HepG2 (cell line): ENCODE measurements around the gene HDAC5. TPM values are rescaled to one million over a fixed set of nuclear protein-coding genes. Genes with fewer than 3 reads are reported as not detected.

Source experiments
- ATAC-seq: fragments of 200-7000 bp; cut with Tn5 transposase; 3 replicates; pipeline ENCODE4 v1.9.1; 2020; ENCODE audit warnings: mild to moderate bottlenecking, moderate library complexity
- BruUV-seq: library from RNA; stranded (reverse); fragments of 400-500 nt; replicated peaks from 2 replicates; lab custom pipeline; 2021; lab: Mats Ljungman, UMichigan
- CTCF ChIA-PET: fragments of 300-600 bp; formaldehyde crosslinking; extraction: SDS; loops from one replicate; lab custom pipeline; 2021; ENCODE audit warnings: low total read pairs, inconsistent platforms, low intra/inter-chr PET ratio; lab: Yijun Ruan, JAX
- POLR2A ChIA-PET: fragments of 350-600 bp; sonication (Branson Sonifier 250); formaldehyde crosslinking; loops from one replicate; lab custom pipeline; 2020; ENCODE audit warnings: antibody characterized with exemption, inconsistent platforms; lab: Yijun Ruan, JAX
- DNase-seq: peaks from one replicate; pipeline ENCODE4 v3.0.0-alpha.2; 2015; ENCODE audit warnings: low spot score
- FAIRE-seq: peaks from 3 replicates; lab custom pipeline; 2011; peaks lifted over from hg19 to GRCh38; lab: Jason Lieb, UNC
- H2AFZ ChIP-seq: one replicate; pipeline ENCODE4 v1.6.1; 2011; ENCODE audit warnings: low read length, inconsistent platforms
- H3K27ac ChIP-seq: fragments of 300-600 bp; 3 replicates; pipeline ENCODE4 v1.8.0; 2011; ENCODE audit warnings: mixed run types, mild to moderate bottlenecking, mixed read lengths, low read length, inconsistent platforms; ENCODE audit not compliant: insufficient read depth; ENCODE audit errors: extremely low read length
- H3K27me3 ChIP-seq, 2 experiments: fragments of 200-600 bp in 1 of 2; 2 replicates in 1 of 2; 3 replicates in 1 of 2; pipeline versions ENCODE4 v1.6.0 to v1.8.0; 2011; ENCODE audit warnings: low read length in 2 of 2, mild to moderate bottlenecking in 2 of 2, moderate library complexity in 2 of 2, inconsistent platforms in 1 of 2; ENCODE audit not compliant: insufficient read depth in 2 of 2, control insufficient read depth in 1 of 2
- H3K36me3 ChIP-seq, 2 experiments: fragments of 200-600 bp in 1 of 2; replicated peaks in 1 of 2; 2 replicates in 1 of 2; 3 replicates in 1 of 2; pipeline versions ENCODE4 v1.5.1 to v1.8.0; 2011; ENCODE audit warnings: low read length in 2 of 2, inconsistent platforms in 1 of 2; ENCODE audit not compliant: insufficient read depth in 2 of 2, control insufficient read depth in 1 of 2
- H3K4me1 ChIP-seq: 2 replicates; pipeline ENCODE4 v1.5.1; 2012; ENCODE audit warnings: low read length, inconsistent platforms; ENCODE audit not compliant: insufficient read depth
- H3K4me2 ChIP-seq: 2 replicates; pipeline ENCODE4 v1.6.0; 2011; ENCODE audit warnings: low read depth, low read length, inconsistent platforms
- H3K4me3 ChIP-seq, 3 experiments: fragments of 200-600 bp in 1 of 3; sonication (generic), shearing (Covaris generic) in 1 of 3; replicated peaks in 1 of 3; 2 replicates each; pipeline ENCODE4 v1.5.1; 2011 to 2016; ENCODE audit warnings: low read length in 3 of 3, inconsistent platforms in 2 of 3, low read depth in 2 of 3, mild to moderate bottlenecking in 2 of 3, control low read depth in 1 of 3, mixed read lengths in 1 of 3; ENCODE audit not compliant: insufficient read depth in 1 of 3
- H3K79me2 ChIP-seq: one replicate; pipeline ENCODE4 v1.6.1; 2011; ENCODE audit warnings: low read length, inconsistent platforms; ENCODE audit not compliant: insufficient read depth
- H3K9ac ChIP-seq: 2 replicates; pipeline ENCODE4 v1.6.0; 2011; ENCODE audit warnings: mild to moderate bottlenecking, low read depth, low read length, inconsistent platforms; ENCODE audit not compliant: insufficient read depth
- H3K9me3 ChIP-seq: 2 replicates; pipeline ENCODE4 v1.5.1; 2012; ENCODE audit warnings: mild to moderate bottlenecking, low read length
- H4K20me1 ChIP-seq: 2 replicates; pipeline ENCODE4 v1.6.0; 2011; ENCODE audit warnings: inconsistent platforms, mild to moderate bottlenecking, low read length, moderate library complexity; ENCODE audit not compliant: insufficient read depth
- ARID4A ChIP-seq: sonication (generic); formaldehyde crosslinking; IDR thresholded peaks from 2 replicates; pipeline ENCODE4 v1.5.0; 2020; ENCODE audit warnings: mild to moderate bottlenecking, missing genetic modification reagents, borderline replicate concordance
- HNF4G ChIP-seq, 2 experiments: sonication (generic) in 1 of 2; formaldehyde crosslinking in 1 of 2; IDR thresholded peaks; 2 replicates each; pipeline versions ENCODE4 v1.4.0 to v1.6.1; 2011 to 2020; ENCODE audit warnings: borderline replicate concordance in 2 of 2, low read depth in 2 of 2, mild to moderate bottlenecking in 2 of 2, low read length in 1 of 2, missing genetic modification reagents in 1 of 2, moderate library complexity in 1 of 2
- KLF16 ChIP-seq, 2 experiments: sonication (generic) in 1 of 2; formaldehyde crosslinking in 1 of 2; IDR thresholded peaks; 2 replicates each; pipeline versions ENCODE4 v1.6.1 to v1.8.0; 2016 to 2023; ENCODE audit warnings: missing genetic modification reagents in 2 of 2, missing compliant biosample characterization in 1 of 2
- MXD4 ChIP-seq: IDR thresholded peaks from 2 replicates; pipeline ENCODE4 v1.6.1; 2016; ENCODE audit warnings: mild to moderate bottlenecking, missing biosample characterization, missing genetic modification reagents
- YY1 ChIP-seq: IDR thresholded peaks from 2 replicates; pipeline ENCODE4 v1.6.1; 2011; ENCODE audit warnings: low read length, low read depth, moderate library complexity, mild to moderate bottlenecking; ENCODE audit not compliant: insufficient read depth, insufficient replicate concordance
- ZNF234 ChIP-seq: sonication (generic); formaldehyde crosslinking; conservative IDR thresholded peaks from 2 replicates; pipeline ENCODE4 v1.5.1; 2020; ENCODE audit warnings: mild to moderate bottlenecking, missing genetic modification reagents
- ZNF710 ChIP-seq: sonication (generic); formaldehyde crosslinking; IDR thresholded peaks from 2 replicates; pipeline ENCODE4 v1.5.0; 2020; ENCODE audit warnings: mild to moderate bottlenecking, missing genetic modification reagents, borderline replicate concordance
- WGBS: methylation state at CpG from one replicate; pipeline ENCODE4 v1.1.6; 2017; ENCODE audit warnings: low lambda C conversion rate; 5-methylcytosine and 5-hydroxymethylcytosine counted together
- in situ Hi-C: cut with HindIII; loops from 2 replicates; pipeline ENCODE4 v1.10.0; 2017; ENCODE audit warnings: low pct_unique_long_range_greater_than_20kb; ENCODE audit not compliant: extremely low pct_ligation_motif_present
- intact Hi-C: fragments of 100-400 bp; cut with micrococcal nuclease; formaldehyde crosslinking; loops from one replicate; pipeline ENCODE4 v1.10.0; 2022; ENCODE audit not compliant: unreplicated experiment
- polyA plus RNA-seq, 8 experiments: library from polyadenylated mRNA; depleted of rRNA in 3 of 8; stranded (reverse) in 7 of 8; unstranded in 1 of 8; fragments of >200 nt; fragmentation: Illumina TruSeq in 4 of 8; extraction: Trizol in 4 of 8; gene quantifications; 2 replicates each; pipeline versions ENCODE4 v1.2.1 to v1.2.3, GENCODE V29; 2011 to 2016; ENCODE audit warnings: low read depth in 4 of 8, missing spikeins in 1 of 8, mixed read lengths in 1 of 8; ENCODE audit not compliant: insufficient read depth in 1 of 8
- total RNA-seq, 5 experiments: library from RNA; depleted of rRNA; stranded (reverse); fragments of >200 nt; fragmentation: Illumina TruSeq; extraction: Trizol; gene quantifications; 2 replicates each; pipeline ENCODE4 v1.2.3, GENCODE V29; 2016; ENCODE audit warnings: low read depth in 1 of 5
- TF ChIP-seq, protein P1 (sequence below): fragments of 450-650 bp; IDR thresholded peaks from 2 replicates; pipeline ENCODE4 v1.6.1; 2017; ENCODE audit warnings: mild to moderate bottlenecking
- TF ChIP-seq, protein P2 (sequence below): IDR thresholded peaks from 2 replicates; pipeline ENCODE4 v1.6.1; 2016
- TF ChIP-seq, protein P3 (sequence below): IDR thresholded peaks from 2 replicates; pipeline ENCODE4 v1.6.1; 2016; ENCODE audit warnings: low read depth

The HDAC5 gene
- total and polyA plus RNA-seq, 2 of the 13 experiments (the other 11 are each of a cell fraction or from before 2014, with no cell fraction given), result 46.4 to 85.4 TPM

- CTCF ChIA-PET, result no interaction called here
- POLR2A ChIA-PET, result interaction anchor here (1.0 kb wide), 1 partner anchor 21 kb away, joined by 4 read pairs; no protein-coding TSS in a partner anchor
- TF ChIP-seq ZNF234 (CRISPR knock-in tag) (no peak), MXD4 (CRISPR knock-in tag) (no peak), ZNF710 (CRISPR knock-in tag) (no peak), YY1 (no peak), HNF4G (IDR thresholded peaks at IDR 0.05; ENCODE audit: borderline replicate concordance, low read depth, low read length) (no peak), HNF4G (CRISPR knock-in tag; IDR thresholded peaks at IDR 0.05; ENCODE audit: borderline replicate concordance, low read depth) (no peak), KLF16 (CRISPR knock-in tag; IDR thresholded peaks at IDR 0.05) (no peak), ARID4A (no peak)
- TF ChIP-seq, protein P1, sequence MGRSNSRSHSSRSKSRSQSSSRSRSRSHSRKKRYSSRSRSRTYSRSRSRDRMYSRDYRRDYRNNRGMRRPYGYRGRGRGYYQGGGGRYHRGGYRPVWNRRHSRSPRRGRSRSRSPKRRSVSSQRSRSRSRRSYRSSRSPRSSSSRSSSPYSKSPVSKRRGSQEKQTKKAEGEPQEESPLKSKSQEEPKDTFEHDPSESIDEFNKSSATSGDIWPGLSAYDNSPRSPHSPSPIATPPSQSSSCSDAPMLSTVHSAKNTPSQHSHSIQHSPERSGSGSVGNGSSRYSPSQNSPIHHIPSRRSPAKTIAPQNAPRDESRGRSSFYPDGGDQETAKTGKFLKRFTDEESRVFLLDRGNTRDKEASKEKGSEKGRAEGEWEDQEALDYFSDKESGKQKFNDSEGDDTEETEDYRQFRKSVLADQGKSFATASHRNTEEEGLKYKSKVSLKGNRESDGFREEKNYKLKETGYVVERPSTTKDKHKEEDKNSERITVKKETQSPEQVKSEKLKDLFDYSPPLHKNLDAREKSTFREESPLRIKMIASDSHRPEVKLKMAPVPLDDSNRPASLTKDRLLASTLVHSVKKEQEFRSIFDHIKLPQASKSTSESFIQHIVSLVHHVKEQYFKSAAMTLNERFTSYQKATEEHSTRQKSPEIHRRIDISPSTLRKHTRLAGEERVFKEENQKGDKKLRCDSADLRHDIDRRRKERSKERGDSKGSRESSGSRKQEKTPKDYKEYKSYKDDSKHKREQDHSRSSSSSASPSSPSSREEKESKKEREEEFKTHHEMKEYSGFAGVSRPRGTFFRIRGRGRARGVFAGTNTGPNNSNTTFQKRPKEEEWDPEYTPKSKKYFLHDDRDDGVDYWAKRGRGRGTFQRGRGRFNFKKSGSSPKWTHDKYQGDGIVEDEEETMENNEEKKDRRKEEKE, result no peak
- TF ChIP-seq, protein P2, sequence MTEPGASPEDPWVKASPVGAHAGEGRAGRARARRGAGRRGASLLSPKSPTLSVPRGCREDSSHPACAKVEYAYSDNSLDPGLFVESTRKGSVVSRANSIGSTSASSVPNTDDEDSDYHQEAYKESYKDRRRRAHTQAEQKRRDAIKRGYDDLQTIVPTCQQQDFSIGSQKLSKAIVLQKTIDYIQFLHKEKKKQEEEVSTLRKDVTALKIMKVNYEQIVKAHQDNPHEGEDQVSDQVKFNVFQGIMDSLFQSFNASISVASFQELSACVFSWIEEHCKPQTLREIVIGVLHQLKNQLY (CRISPR knock-in tag), result no peak
- TF ChIP-seq, protein P3, sequence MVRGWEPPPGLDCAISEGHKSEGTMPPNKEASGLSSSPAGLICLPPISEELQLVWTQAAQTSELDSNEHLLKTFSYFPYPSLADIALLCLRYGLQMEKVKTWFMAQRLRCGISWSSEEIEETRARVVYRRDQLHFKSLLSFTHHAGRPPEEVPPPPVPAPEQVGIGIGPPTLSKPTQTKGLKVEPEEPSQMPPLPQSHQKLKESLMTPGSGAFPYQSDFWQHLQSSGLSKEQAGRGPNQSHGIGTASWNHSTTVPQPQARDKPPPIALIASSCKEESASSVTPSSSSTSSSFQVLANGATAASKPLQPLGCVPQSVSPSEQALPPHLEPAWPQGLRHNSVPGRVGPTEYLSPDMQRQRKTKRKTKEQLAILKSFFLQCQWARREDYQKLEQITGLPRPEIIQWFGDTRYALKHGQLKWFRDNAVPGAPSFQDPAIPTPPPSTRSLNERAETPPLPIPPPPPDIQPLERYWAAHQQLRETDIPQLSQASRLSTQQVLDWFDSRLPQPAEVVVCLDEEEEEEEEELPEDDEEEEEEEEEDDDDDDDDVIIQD (CRISPR knock-in tag), result no peak
Observed at GRCh38 chr17:44119798-44120197, 3.6 kb downstream of the HDAC5 start.

More at GRCh38 chr17:44119798-44120197, 3.6 kb downstream of the HDAC5 start:
- FAIRE-seq, result no peak
- Histone ChIP-seq H3K4me3 (no peak overlapping the region), H4K20me1 (peaks cover 37% of the 10 kb centered on the region; the same call in 1 of the 2 replicates), H3K9me3 (no peaks in the 10 kb centered on the region), H3K27me3 (peaks cover 2 to 11% of the 10 kb centered on the region in 2 experiments; a peak in 2 of 5 replicates), H3K4me1 (peaks cover 37% of the 10 kb centered on the region), H3K36me3 (no peaks in the 10 kb centered on the region; a peak in 1 of 5 replicates), H3K27ac (no peak overlapping the region), H3K79me2 (peaks cover 3% of the 10 kb centered on the region), H3K4me2 (no peak overlapping the region), H3K9ac (no peak overlapping the region), H2AFZ (no peak overlapping the region)
- DNase-seq, result no peak
- in situ Hi-C loops (loop anchor here (5.0 kb wide), 1 partner anchor 37 kb away; no protein-coding TSS in a partner anchor), intact Hi-C loops (loop anchor here (5.0 kb wide), 1 partner anchor 48 kb away; no protein-coding TSS in a partner anchor)
- 89% methylated on average over 2 of the region's 2 CpGs for WGBS
- ATAC-seq, result no peak
- BruUV-seq, result no TSS peak
